GM18502 (cell line): ENCODE results near the gene DOCK7.
A peak's percentile ranks its signal among the peaks of the same experiment; 100 is the strongest.
"Not testable (repeated sequence)": the region's sequence is repeated elsewhere in the genome, so short reads cannot be mapped to it uniquely, and the experiment has no call there.

Experiments
- ATAC-seq: cut with Tn5 transposase; IDR thresholded peaks from one replicate; pipeline ENCODE4 v1.9.1; 2021; ENCODE audit warnings: mild to moderate bottlenecking; ENCODE audit not compliant: unreplicated experiment, poor library complexity

Gene DOCK7

GRCh38 chr1:62539028-62539447 is 149.1 kb downstream of the DOCK7 start:
- ATAC-seq = no peak

- no peak for ATAC-seq
Observed at GRCh38 chr1:62536865-62537264, 151.3 kb downstream of the DOCK7 start.

GRCh38 chr1:62530516-62531154 is 157.6 kb downstream of the DOCK7 start:
- no peak for ATAC-seq

GRCh38 chr1:62529227-62529626 is 159.0 kb downstream of the DOCK7 start:
- ATAC-seq = no peak

GRCh38 chr1:62528015-62528414 is 160.2 kb downstream of the DOCK7 start:
- ATAC-seq = no peak

- not testable (repeated sequence) for ATAC-seq
Observed at GRCh38 chr1:62527346-62527745, 160.8 kb downstream of the DOCK7 start.

GRCh38 chr1:62523860-62524259 is 164.3 kb downstream of the DOCK7 start:
- ATAC-seq = no peak

- no peak for ATAC-seq
Observed at GRCh38 chr1:62516600-62516999, 171.6 kb downstream of the DOCK7 start.

GRCh38 chr1:62514746-62515423 is 173.3 kb downstream of the DOCK7 start:
- no peak for ATAC-seq

- ATAC-seq = no peak
Observed at GRCh38 chr1:62513013-62513412, 175.2 kb downstream of the DOCK7 start.

GRCh38 chr1:62509028-62509427 is 179.2 kb downstream of the DOCK7 start:
- ATAC-seq = no peak

GRCh38 chr1:62508187-62508758 is 179.9 kb downstream of the DOCK7 start:
- ATAC-seq = no peak

- no peak for ATAC-seq
Observed at GRCh38 chr1:62500210-62500609, 188.0 kb downstream of the DOCK7 start.

GRCh38 chr1:62494137-62494536 is 194.0 kb downstream of the DOCK7 start:
- ATAC-seq = no peak

- no peak for ATAC-seq
Observed at GRCh38 chr1:62493656-62494055, 194.5 kb downstream of the DOCK7 start.

GRCh38 chr1:62492521-62492920 is 195.7 kb downstream of the DOCK7 start:
- no peak for ATAC-seq

GRCh38 chr1:62487956-62488355 is 200.2 kb downstream of the DOCK7 start:
- no peak for ATAC-seq

GRCh38 chr1:62484824-62485468 is 203.2 kb downstream of the DOCK7 start:
- ATAC-seq = peak; percentile 50

- ATAC-seq = no peak
Observed at GRCh38 chr1:62481681-62482080, 206.5 kb downstream of the DOCK7 start.

GRCh38 chr1:62476525-62477219 is 211.5 kb downstream of the DOCK7 start:
- ATAC-seq = no peak

- ATAC-seq = no peak
Observed at GRCh38 chr1:62467092-62467491, 221.1 kb downstream of the DOCK7 start.
